GM18511 (cell line): Measurements from ENCODE around the gene NT5DC2.

Experiments used
- ATAC-seq: cut with Tn5 transposase; IDR thresholded peaks from one replicate; pipeline ENCODE4 v1.9.1; 2021; ENCODE audit warnings: mild to moderate bottlenecking, moderate library complexity; ENCODE audit not compliant: unreplicated experiment

NT5DC2 gene

GRCh38 chr3:52525680-52526561 lies 7.7 kb downstream of the NT5DC2 start:
- no peak for ATAC-seq

- ATAC-seq = no peak
These were observed 8.6 kb downstream of the NT5DC2 start for GRCh38 chr3:52524752-52525679.

- ATAC-seq = no peak
These were observed 9.4 kb downstream of the NT5DC2 start for GRCh38 chr3:52524258-52524751.

- no peak for ATAC-seq
These were observed 10.0 kb downstream of the NT5DC2 start for GRCh38 chr3:52523386-52524257.

GRCh38 chr3:52522651-52523251 lies 10.9 kb downstream of the NT5DC2 start:
- ATAC-seq = no peak

- ATAC-seq = no peak
These were observed 11.6 kb downstream of the NT5DC2 start for GRCh38 chr3:52521881-52522650.

- no peak for ATAC-seq
These were observed 12.2 kb downstream of the NT5DC2 start for GRCh38 chr3:52521488-52521824.

- ATAC-seq = no peak
These were observed 12.8 kb downstream of the NT5DC2 start for GRCh38 chr3:52520716-52521487.

GRCh38 chr3:52520141-52520667 lies 13.5 kb downstream of the NT5DC2 start:
- no peak for ATAC-seq

- ATAC-seq = no peak
These were observed 14.1 kb downstream of the NT5DC2 start for GRCh38 chr3:52519445-52520140.

- no peak for ATAC-seq
These were observed 14.8 kb downstream of the NT5DC2 start for GRCh38 chr3:52518723-52519444.

GRCh38 chr3:52517796-52518722 lies 15.6 kb downstream of the NT5DC2 start:
- ATAC-seq = no peak

GRCh38 chr3:52516509-52517195 lies 17.0 kb downstream of the NT5DC2 start:
- no peak for ATAC-seq

- no peak for ATAC-seq
These were observed 18.5 kb downstream of the NT5DC2 start for GRCh38 chr3:52515192-52515591.

- ATAC-seq = no peak
These were observed 19.1 kb downstream of the NT5DC2 start for GRCh38 chr3:52514576-52514975.

GRCh38 chr3:52513281-52513680 lies 20.4 kb downstream of the NT5DC2 start:
- ATAC-seq = no peak
